Kidney (tissue), 14 donors: ENCODE data around the gene H3-3A. TPM values are rescaled to one million over a fixed set of nuclear protein-coding genes. Genes with fewer than 3 reads are reported as not detected.
A peak's percentile ranks its signal among the peaks of the same experiment; 100 is the strongest.

Experiments
- DNase-seq, 5 donors: peaks; one replicate each; pipeline ENCODE4 v3.0.0-alpha.2; 2013 to 2020
- FAIRE-seq: peaks from 2 replicates; lab custom pipeline; 2012; peaks lifted over from hg19 to GRCh38; lab: Jason Lieb, UNC
- H3K27ac ChIP-seq, 2 donors: one replicate each; pipeline ENCODE4 v1.7.0; 2013; ENCODE audit warnings: low read depth in 2 of 2, low read length in 2 of 2, inconsistent platforms in 1 of 2
- H3K27me3 ChIP-seq: one replicate; pipeline ENCODE4 v1.7.1; 2013; ENCODE audit warnings: low read length, inconsistent platforms; ENCODE audit not compliant: control insufficient read depth, insufficient read depth
- H3K36me3 ChIP-seq, 3 donors: one replicate each; pipeline versions ENCODE4 v1.7.0 to v1.7.1; 2013; ENCODE audit warnings: low read length in 3 of 3, control low read depth in 1 of 3, inconsistent platforms in 1 of 3; ENCODE audit not compliant: insufficient read depth in 3 of 3, control insufficient read depth in 2 of 3
- H3K4me1 ChIP-seq, 3 donors: one replicate each; pipeline versions ENCODE4 v1.7.0 to v1.7.1; 2013; ENCODE audit warnings: low read length in 3 of 3, inconsistent platforms in 1 of 3, low read depth in 1 of 3; ENCODE audit not compliant: control insufficient read depth in 2 of 3, insufficient read depth in 2 of 3
- H3K4me3 ChIP-seq, 3 donors: one replicate each; pipeline versions ENCODE4 v1.7.0 to v1.8.1; 2013; ENCODE audit warnings: low read length in 3 of 3, control low read depth in 1 of 3, inconsistent platforms in 1 of 3
- H3K9ac ChIP-seq, 3 donors: one replicate each; pipeline versions ENCODE4 v1.7.0 to v1.7.1; 2013; ENCODE audit warnings: low read length in 3 of 3, control low read depth in 1 of 3, inconsistent platforms in 1 of 3
- H3K9me3 ChIP-seq, 3 donors: one replicate each; pipeline versions ENCODE4 v1.7.0 to v1.7.1; 2013; ENCODE audit warnings: low read length in 3 of 3, control low read depth in 1 of 3, inconsistent platforms in 1 of 3; ENCODE audit not compliant: control insufficient read depth in 2 of 3, insufficient read depth in 1 of 3
- CTCF ChIP-seq: IDR thresholded peaks from 3 replicates; pipeline ENCODE4 v1.5.1; 2012; ENCODE audit warnings: mild to moderate bottlenecking, moderate library complexity, borderline replicate concordance; ENCODE audit not compliant: insufficient read depth; ENCODE audit errors: extremely low read depth
- intact Hi-C: fragments of 100-400 bp; cut with DNase I; formaldehyde crosslinking; loops from one replicate; pipeline ENCODE4 v1.11.1; 2022
- polyA plus RNA-seq: library from polyadenylated mRNA; stranded (reverse); fragments of 350-450 nt; fragmentation: Illumina TruSeq; extraction: RNeasy Lipid Tissue Mini Kit (QIAGEN cat#74804); gene quantifications from one replicate; pipeline ENCODE4 v1.2.3, GENCODE V29; 2014; ENCODE audit warnings: low read depth, low replicate concordance; ENCODE audit not compliant: insufficient read depth
- total RNA-seq: library from RNA; stranded (reverse); fragmentation: NEBNext Ultra II Directional; extraction: Animal tissue kit (Norgen Biotek cat#: 25700); gene quantifications from one replicate; pipeline ENCODE4 v1.2.1, GENCODE V29; 2021
- donor health status: control.
- donor health status: control.
- donor health status: control.
- donor health status: control.
- donor health status: control.
- donor health status: DM: yes; HTN: yes; CAD: no.
- donor health status: Normal renal cell carcinoma (clear cell type).

Gene H3-3A
- total and polyA plus RNA-seq, 2 donors from 2014 or later, result 404 to 524 TPM

- Histone ChIP-seq H3K9ac (peak overlapping the region in 2 of 3 donors; percentile 33 to 73), H3K4me1 (peaks cover 0 to 4% (median 4%) of the 10 kb centered on the region in 3 donors), H3K36me3 (no peaks in the 10 kb centered on the region), H3K27ac (peak overlapping the region in 1 of 2 donors; percentile 15), H3K9me3 (no peaks in the 10 kb centered on the region), H3K4me3 (peak overlapping the region; percentile 39 to 73 (median 53)), H3K27me3 (no peaks in the 10 kb centered on the region)
- FAIRE-seq, result no peak
- intact Hi-C loops, result no loop called here
- TF ChIP-seq CTCF, result no peak
- DNase-seq, result peak; percentile 88 to 95 (median 94)
Measured at GRCh38 chr1:226083302-226084101, 21.0 kb downstream of the H3-3A start.

DNA sequence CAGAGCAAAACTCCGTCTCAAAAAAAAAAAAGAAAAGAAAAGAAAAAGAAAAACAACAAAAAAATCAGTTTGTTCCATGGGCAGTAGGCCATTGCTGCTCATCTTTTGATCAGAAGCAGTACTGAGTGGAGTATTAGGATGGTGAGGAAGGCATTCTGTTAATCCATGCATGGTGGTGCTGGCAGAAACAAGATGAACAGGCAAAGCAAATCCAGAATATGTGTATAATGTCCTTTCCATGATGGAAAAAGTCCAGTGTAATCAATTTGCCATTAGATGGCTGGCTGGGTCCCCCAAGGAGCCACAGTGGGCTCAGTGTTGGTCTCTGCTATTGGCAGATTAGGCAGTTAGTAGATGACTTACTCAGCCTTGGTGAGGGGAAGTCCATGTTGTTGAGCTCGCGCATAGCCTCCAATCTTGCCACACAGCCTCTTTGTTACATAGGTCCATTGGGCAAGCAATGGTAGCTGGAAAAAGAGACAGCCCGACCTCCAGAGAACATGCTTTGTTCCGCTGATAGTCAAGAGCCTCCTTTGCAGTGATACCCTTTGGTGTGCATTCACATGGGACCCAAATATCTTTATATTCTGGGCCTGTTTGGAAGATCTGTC lies 23.3 kb downstream of the H3-3A start:
- Histone ChIP-seq H3K36me3 (no peaks in the 10 kb centered on the region), H3K27me3 (no peaks in the 10 kb centered on the region), H3K27ac (no peak overlapping the region), H3K9ac (no peak overlapping the region), H3K9me3 (no peaks in the 10 kb centered on the region), H3K4me1 (peaks cover 0 to 4% (median 4%) of the 10 kb centered on the region in 3 donors), H3K4me3 (no peak overlapping the region)
- TF ChIP-seq CTCF, result no peak
- no peak for FAIRE-seq
- DNase-seq, result no peak
- intact Hi-C loops, result no loop called here

- H3K27ac ChIP-seq, result no peak overlapping the region
- no peak overlapping the region for H3K4me3 ChIP-seq
- FAIRE-seq (no peak), DNase-seq (no peak)
- H3K36me3 ChIP-seq, result no peaks in the 10 kb centered on the region
- TF ChIP-seq CTCF, result no peak
- H3K4me1 ChIP-seq, result peaks cover 0 to 4% (median 4%) of the 10 kb centered on the region in 3 donors
- no peaks in the 10 kb centered on the region for H3K27me3 ChIP-seq
- intact Hi-C loops, result no loop called here
- H3K9ac ChIP-seq, result no peak overlapping the region
- H3K9me3 ChIP-seq, result no peaks in the 10 kb centered on the region
Measured at GRCh38 chr1:226086776-226087175, 24.3 kb downstream of the H3-3A start.
